Endothelial cell of umbilical vein (primary cell): Measurements from ENCODE around the gene PDE6B.

Experiments
- EZH2 ChIP-seq: IDR thresholded peaks from 2 replicates; pipeline ENCODE4 v1.6.1; 2012; ENCODE audit warnings: borderline replicate concordance, low read depth, mild to moderate bottlenecking, moderate library complexity, low read length, inconsistent platforms; ENCODE audit not compliant: severe bottlenecking
- GATA2 ChIP-seq: IDR thresholded peaks from 2 replicates; pipeline ENCODE4 v1.7.0; 2011; ENCODE audit warnings: low read depth, mild to moderate bottlenecking, moderate library complexity, mixed read lengths, low read length; ENCODE audit not compliant: insufficient read length, insufficient read depth
- MYC ChIP-seq: IDR thresholded peaks from one replicate; pipeline ENCODE4 v1.6.1; 2011; ENCODE audit warnings: mild to moderate bottlenecking, low read depth, low read length
- POLR2A ChIP-seq: IDR thresholded peaks from 2 replicates; pipeline ENCODE4 v1.6.1; 2012; ENCODE audit warnings: low read depth, mild to moderate bottlenecking, control low read depth, low read length
- TF ChIP-seq, protein P1 (sequence below), 2 donors: IDR thresholded peaks; 1 replicate in 1 of 2; 2 replicates in 1 of 2; pipeline ENCODE4 v1.5.1; 2011; ENCODE audit warnings: low read length in 2 of 2, mild to moderate bottlenecking in 2 of 2, moderate library complexity in 2 of 2, control low read depth in 1 of 2, inconsistent platforms in 1 of 2, low read depth in 1 of 2; ENCODE audit not compliant: insufficient read depth in 1 of 2; ENCODE audit errors: extremely low read depth in 1 of 2
- TF ChIP-seq, protein P2 (sequence below): IDR thresholded peaks from 2 replicates; pipeline ENCODE4 v1.6.1; 2011; ENCODE audit not compliant: insufficient read depth, insufficient read length

GRCh38 chr4:612052-612748 lies 13.2 kb upstream of the PDE6B start:
- TF ChIP-seq EZH2 (no peak), POLR2A (no peak), GATA2 (no peak), MYC (no peak)
- TF ChIP-seq, protein P1, sequence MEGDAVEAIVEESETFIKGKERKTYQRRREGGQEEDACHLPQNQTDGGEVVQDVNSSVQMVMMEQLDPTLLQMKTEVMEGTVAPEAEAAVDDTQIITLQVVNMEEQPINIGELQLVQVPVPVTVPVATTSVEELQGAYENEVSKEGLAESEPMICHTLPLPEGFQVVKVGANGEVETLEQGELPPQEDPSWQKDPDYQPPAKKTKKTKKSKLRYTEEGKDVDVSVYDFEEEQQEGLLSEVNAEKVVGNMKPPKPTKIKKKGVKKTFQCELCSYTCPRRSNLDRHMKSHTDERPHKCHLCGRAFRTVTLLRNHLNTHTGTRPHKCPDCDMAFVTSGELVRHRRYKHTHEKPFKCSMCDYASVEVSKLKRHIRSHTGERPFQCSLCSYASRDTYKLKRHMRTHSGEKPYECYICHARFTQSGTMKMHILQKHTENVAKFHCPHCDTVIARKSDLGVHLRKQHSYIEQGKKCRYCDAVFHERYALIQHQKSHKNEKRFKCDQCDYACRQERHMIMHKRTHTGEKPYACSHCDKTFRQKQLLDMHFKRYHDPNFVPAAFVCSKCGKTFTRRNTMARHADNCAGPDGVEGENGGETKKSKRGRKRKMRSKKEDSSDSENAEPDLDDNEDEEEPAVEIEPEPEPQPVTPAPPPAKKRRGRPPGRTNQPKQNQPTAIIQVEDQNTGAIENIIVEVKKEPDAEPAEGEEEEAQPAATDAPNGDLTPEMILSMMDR (IDR thresholded peaks at IDR 0.05; ENCODE audit: extremely low read depth in 1 of 2, insufficient read depth in 1 of 2, low read depth in 1 of 2, low read length in 2 of 2) = no peak
- TF ChIP-seq, protein P2, sequence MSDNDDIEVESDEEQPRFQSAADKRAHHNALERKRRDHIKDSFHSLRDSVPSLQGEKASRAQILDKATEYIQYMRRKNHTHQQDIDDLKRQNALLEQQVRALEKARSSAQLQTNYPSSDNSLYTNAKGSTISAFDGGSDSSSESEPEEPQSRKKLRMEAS = no peak
